WTC11 (cell line): ENCODE results near the gene SMYD3.

Source experiments
- CBFB ChIP-seq: sonication (generic); formaldehyde crosslinking; IDR thresholded peaks from 2 replicates; pipeline ENCODE4 v1.8.1; 2022; ENCODE audit warnings: mild to moderate bottlenecking, low read depth, missing genetic modification reagents
- TF ChIP-seq, protein P1 (sequence below): fragments of 200-600 bp; IDR thresholded peaks from 2 replicates; pipeline ENCODE4 v1.8.0; 2022; ENCODE audit warnings: antibody characterized with exemption

DNA sequence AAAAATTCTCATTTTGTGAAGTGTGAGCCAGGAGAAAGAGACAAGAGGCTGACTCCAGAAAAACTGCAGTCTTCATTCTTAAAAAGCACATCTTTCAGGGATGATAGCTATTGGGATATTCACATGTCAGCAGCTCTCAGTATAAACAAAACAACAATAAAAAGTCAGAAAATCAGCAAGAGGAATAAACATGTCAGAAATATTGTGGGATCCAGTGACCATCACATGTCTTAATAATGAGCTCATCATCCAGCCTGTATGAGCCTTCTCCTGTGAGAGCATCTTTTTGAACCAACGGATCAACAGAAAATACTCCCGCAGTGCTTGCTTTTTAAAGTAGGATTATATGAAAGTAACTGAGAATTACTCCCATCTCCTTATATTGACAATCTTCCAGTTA is 241.6 kb downstream of the SMYD3 start:
- TF ChIP-seq CBFB (CRISPR knock-in tag) = no peak
- TF ChIP-seq, protein P1, sequence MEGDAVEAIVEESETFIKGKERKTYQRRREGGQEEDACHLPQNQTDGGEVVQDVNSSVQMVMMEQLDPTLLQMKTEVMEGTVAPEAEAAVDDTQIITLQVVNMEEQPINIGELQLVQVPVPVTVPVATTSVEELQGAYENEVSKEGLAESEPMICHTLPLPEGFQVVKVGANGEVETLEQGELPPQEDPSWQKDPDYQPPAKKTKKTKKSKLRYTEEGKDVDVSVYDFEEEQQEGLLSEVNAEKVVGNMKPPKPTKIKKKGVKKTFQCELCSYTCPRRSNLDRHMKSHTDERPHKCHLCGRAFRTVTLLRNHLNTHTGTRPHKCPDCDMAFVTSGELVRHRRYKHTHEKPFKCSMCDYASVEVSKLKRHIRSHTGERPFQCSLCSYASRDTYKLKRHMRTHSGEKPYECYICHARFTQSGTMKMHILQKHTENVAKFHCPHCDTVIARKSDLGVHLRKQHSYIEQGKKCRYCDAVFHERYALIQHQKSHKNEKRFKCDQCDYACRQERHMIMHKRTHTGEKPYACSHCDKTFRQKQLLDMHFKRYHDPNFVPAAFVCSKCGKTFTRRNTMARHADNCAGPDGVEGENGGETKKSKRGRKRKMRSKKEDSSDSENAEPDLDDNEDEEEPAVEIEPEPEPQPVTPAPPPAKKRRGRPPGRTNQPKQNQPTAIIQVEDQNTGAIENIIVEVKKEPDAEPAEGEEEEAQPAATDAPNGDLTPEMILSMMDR = no peak
